Natural killer cell (primary cell): Measurements from ENCODE around the gene SIRPB1. TPM values are rescaled to one million over a fixed set of nuclear protein-coding genes. Genes with fewer than 3 reads are reported as not detected.
"Not testable (repeated sequence)": the region's sequence is repeated elsewhere in the genome, so short reads cannot be mapped to it uniquely, and the experiment has no call there.

Experiments used
- ATAC-seq, 3 donors: fragments of 150-1000 bp in 2 of 3; fragments of 200-7000 bp in 1 of 3; cut with Tn5 transposase; 1 replicate in 1 of 3; 2 replicates in 2 of 3; pipeline ENCODE4 v1.10.0; 2021; ENCODE audit warnings: mild to moderate bottlenecking in 2 of 3, moderate library complexity in 2 of 3
- DNase-seq, 2 donors: peaks; one replicate each; pipeline versions ENCODE4 v3.0.0 to v3.0.0-alpha.2; 2013 to 2021; ENCODE audit warnings: mixed read lengths in 1 of 2
- H3K27ac ChIP-seq: one replicate; pipeline ENCODE4 v1.5.1; 2013; ENCODE audit warnings: mild to moderate bottlenecking, low read length
- H3K27me3 ChIP-seq: one replicate; pipeline ENCODE4 v1.6.1; 2013; ENCODE audit warnings: low read length; ENCODE audit not compliant: control insufficient read depth, insufficient read depth
- H3K36me3 ChIP-seq: one replicate; pipeline ENCODE4 v1.6.1; 2013; ENCODE audit warnings: low read length; ENCODE audit not compliant: control insufficient read depth, insufficient read depth
- H3K4me1 ChIP-seq: one replicate; pipeline ENCODE4 v1.6.1; 2013; ENCODE audit warnings: low read length; ENCODE audit not compliant: control insufficient read depth, insufficient read depth
- H3K4me3 ChIP-seq: one replicate; pipeline ENCODE4 v1.5.1; 2013; ENCODE audit warnings: low read length
- H3K9me3 ChIP-seq: one replicate; pipeline ENCODE4 v1.6.1; 2013; ENCODE audit warnings: low read length; ENCODE audit not compliant: control insufficient read depth, insufficient read depth
- H3K27ac Mint-ChIP-seq, 2 donors: one replicate each; pipeline ENCODE4 v1.8.0; 2022; ENCODE audit warnings: mild to moderate bottlenecking in 2 of 2, mixed read lengths in 2 of 2, moderate library complexity in 1 of 2
- H3K27me3 Mint-ChIP-seq, 2 donors: one replicate each; pipeline ENCODE4 v1.8.0; 2022; ENCODE audit warnings: low read depth in 2 of 2, mixed read lengths in 2 of 2
- H3K36me3 Mint-ChIP-seq: one replicate; pipeline ENCODE4 v1.8.0; 2022; ENCODE audit warnings: mixed read lengths
- H3K4me1 Mint-ChIP-seq, 2 donors: one replicate each; pipeline ENCODE4 v1.8.0; 2022; ENCODE audit warnings: mixed read lengths in 2 of 2
- H3K4me3 Mint-ChIP-seq: one replicate; pipeline ENCODE4 v1.8.0; 2022; ENCODE audit warnings: mild to moderate bottlenecking, moderate library complexity, mixed read lengths
- H3K9me3 Mint-ChIP-seq, 2 donors: one replicate each; pipeline ENCODE4 v1.8.0; 2022; ENCODE audit warnings: mixed read lengths in 2 of 2
- WGBS: methylation state at CpG from one replicate; pipeline ENCODE4 v1.1.7; 2013; ENCODE audit warnings: missing lambda C conversion rate; ENCODE audit not compliant: insufficient coverage; 5-methylcytosine and 5-hydroxymethylcytosine counted together
- intact Hi-C: fragments of 100-400 bp; cut with micrococcal nuclease; formaldehyde crosslinking; loops from one replicate; pipeline ENCODE4 v1.14.2; 2022
- total RNA-seq, 4 donors: library from RNA; stranded (reverse); fragments of 120-200 nt in 1 of 4; gene quantifications; one replicate each; pipeline versions ENCODE4 v1.2.3 to v1.2.4, GENCODE V29; 2013 to 2022
- TF ChIP-seq, protein P1 (sequence below): fragments of 200-600 bp; IDR thresholded peaks from one replicate; pipeline ENCODE4 v1.8.0; 2022; ENCODE audit warnings: antibody characterized with exemption

The SIRPB1 gene
- total RNA-seq, 3 donors from 2014 or later (not counting 1 experiment from before 2014, with no cell fraction given), result 2.6 to 7.2 (median 5.3) TPM

DNA sequence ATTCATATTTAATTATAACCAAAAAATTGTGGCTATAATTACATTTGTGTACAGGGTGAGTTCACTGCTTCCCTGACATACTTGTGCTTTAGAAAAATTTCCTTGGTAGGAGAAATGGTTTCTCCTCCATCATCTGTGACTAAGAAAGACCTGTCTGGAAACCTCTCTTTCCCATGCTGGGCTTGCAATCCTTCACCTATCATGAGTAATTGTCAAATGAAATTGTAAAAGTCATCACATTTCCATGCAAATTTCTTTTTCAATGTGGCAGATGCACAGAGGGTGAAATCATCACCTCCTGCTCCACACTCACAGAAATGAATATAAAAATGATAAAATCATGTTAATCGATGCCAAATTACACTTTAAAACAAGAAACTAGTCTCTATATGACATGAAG, 1.5 kb upstream of the SIRPB1 start:
- DNase-seq (no peak), ATAC-seq (no peak)
- peaks cover 0 to 2% of the 10 kb centered on the region in 2 donors for H3K27me3 Mint-ChIP-seq
- no peak overlapping the region for H3K27ac Mint-ChIP-seq
- H3K9me3 Mint-ChIP-seq, result peaks cover 0 to 2% of the 10 kb centered on the region in 2 donors
- peaks cover 32 to 38% of the 10 kb centered on the region in 2 donors for H3K4me1 Mint-ChIP-seq
- no peak overlapping the region for H3K4me3 ChIP-seq
- TF ChIP-seq, protein P1, sequence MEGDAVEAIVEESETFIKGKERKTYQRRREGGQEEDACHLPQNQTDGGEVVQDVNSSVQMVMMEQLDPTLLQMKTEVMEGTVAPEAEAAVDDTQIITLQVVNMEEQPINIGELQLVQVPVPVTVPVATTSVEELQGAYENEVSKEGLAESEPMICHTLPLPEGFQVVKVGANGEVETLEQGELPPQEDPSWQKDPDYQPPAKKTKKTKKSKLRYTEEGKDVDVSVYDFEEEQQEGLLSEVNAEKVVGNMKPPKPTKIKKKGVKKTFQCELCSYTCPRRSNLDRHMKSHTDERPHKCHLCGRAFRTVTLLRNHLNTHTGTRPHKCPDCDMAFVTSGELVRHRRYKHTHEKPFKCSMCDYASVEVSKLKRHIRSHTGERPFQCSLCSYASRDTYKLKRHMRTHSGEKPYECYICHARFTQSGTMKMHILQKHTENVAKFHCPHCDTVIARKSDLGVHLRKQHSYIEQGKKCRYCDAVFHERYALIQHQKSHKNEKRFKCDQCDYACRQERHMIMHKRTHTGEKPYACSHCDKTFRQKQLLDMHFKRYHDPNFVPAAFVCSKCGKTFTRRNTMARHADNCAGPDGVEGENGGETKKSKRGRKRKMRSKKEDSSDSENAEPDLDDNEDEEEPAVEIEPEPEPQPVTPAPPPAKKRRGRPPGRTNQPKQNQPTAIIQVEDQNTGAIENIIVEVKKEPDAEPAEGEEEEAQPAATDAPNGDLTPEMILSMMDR, result no peak
- H3K4me1 ChIP-seq, result peaks cover 35% of the 10 kb centered on the region
- H3K27me3 ChIP-seq, result no peaks in the 10 kb centered on the region
- no peaks in the 10 kb centered on the region for H3K36me3 ChIP-seq
- H3K9me3 ChIP-seq, result no peaks in the 10 kb centered on the region
- no peaks in the 10 kb centered on the region for H3K36me3 Mint-ChIP-seq
- H3K4me3 Mint-ChIP-seq, result no peak overlapping the region
- no peak overlapping the region for H3K27ac ChIP-seq
- no CpG with 5 or more reads among the region's 1 CpG for WGBS
- intact Hi-C loops, result loop anchor here (10.0 kb wide), 1 partner anchor 57 kb away; no protein-coding TSS in a partner anchor

DNA sequence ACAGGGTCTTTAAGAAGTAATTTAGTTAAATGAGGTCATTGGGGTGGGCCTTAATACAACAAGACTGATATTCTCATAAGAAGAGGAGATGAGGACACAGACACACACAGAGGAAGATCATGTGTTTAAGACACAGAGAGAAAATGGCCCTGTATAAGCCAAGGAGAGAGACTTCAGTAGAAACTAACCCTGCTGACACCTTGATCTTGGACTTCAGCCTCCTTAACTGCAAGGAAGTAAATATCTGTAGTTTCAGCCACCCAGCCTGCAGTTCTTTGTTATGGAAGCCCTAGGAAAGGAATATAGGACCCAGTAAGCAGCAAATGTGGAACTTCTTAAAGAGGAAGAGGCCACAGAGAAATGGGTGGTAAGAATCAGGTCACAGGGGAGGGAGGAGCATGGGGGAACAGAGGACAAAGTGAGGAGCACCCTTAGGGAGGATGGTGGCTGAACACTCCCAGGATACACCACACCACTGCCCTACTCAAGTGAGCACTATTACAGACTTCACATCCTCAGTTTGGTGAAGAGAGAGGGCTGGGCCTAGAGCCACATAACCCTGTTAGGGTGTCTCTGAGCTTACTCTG, 762 bp downstream of the SIRPB1 start:
- H3K27ac Mint-ChIP-seq, result no peak overlapping the region
- intact Hi-C loops, result no loop called here
- H3K9me3 Mint-ChIP-seq, result peaks cover 0 to 2% of the 10 kb centered on the region in 2 donors
- H3K27me3 Mint-ChIP-seq, result peaks cover 0 to 2% of the 10 kb centered on the region in 2 donors
- peaks cover 32 to 38% of the 10 kb centered on the region in 2 donors for H3K4me1 Mint-ChIP-seq
- Histone ChIP-seq H3K4me1 (peaks cover 32% of the 10 kb centered on the region), H3K36me3 (no peaks in the 10 kb centered on the region), H3K9me3 (no peaks in the 10 kb centered on the region), H3K27ac (no peak overlapping the region), H3K27me3 (no peaks in the 10 kb centered on the region), H3K4me3 (no peak overlapping the region)
- DNase-seq (no peak), ATAC-seq (peak in 2 of 3 donors; percentile 29 to 32)
- no peaks in the 10 kb centered on the region for H3K36me3 Mint-ChIP-seq
- TF ChIP-seq, protein P1, result no peak
- H3K4me3 Mint-ChIP-seq, result no peak overlapping the region

DNA sequence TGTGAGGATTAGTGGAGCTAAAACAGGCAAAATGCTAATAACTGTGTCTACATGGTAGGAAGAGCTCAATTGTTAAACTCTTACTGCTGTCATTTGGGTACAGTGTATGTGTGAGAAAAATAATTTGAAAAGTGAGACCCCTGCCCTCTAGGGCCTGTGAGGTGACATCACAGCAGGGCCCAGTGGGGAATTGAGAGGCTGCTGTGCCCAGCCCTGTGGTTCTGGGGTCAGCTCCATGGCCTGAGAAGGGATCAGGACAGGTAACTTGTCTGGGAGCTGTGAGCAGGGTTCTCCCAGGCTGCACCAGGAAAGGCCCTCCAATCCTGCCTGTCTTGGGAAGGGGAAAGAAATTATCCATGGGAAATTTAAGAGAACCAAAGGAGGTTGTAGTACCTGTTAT, 1.3 kb downstream of the SIRPB1 start:
- Mint-ChIP-seq H3K27ac (no peak overlapping the region), H3K27me3 (peaks cover 3 to 4% of the 10 kb centered on the region in 2 donors), H3K4me3 (no peak overlapping the region), H3K36me3 (no peaks in the 10 kb centered on the region), H3K9me3 (peaks cover 0 to 2% of the 10 kb centered on the region in 2 donors), H3K4me1 (peaks cover 32 to 38% of the 10 kb centered on the region in 2 donors)
- H3K4me1 ChIP-seq, result peaks cover 30% of the 10 kb centered on the region
- intact Hi-C loops, result no loop called here
- H3K9me3 ChIP-seq, result no peaks in the 10 kb centered on the region
- no peak overlapping the region for H3K4me3 ChIP-seq
- ATAC-seq (no peak), DNase-seq (no peak)
- TF ChIP-seq, protein P1, result no peak
- H3K27me3 ChIP-seq, result no peaks in the 10 kb centered on the region
- no peak overlapping the region for H3K27ac ChIP-seq
- no peaks in the 10 kb centered on the region for H3K36me3 ChIP-seq

GRCh38 chr20:1616858-1617434, 2.9 kb downstream of the SIRPB1 start:
- Mint-ChIP-seq H3K36me3 (no peaks in the 10 kb centered on the region), H3K27ac (no peak overlapping the region), H3K27me3 (peaks cover 5 to 19% of the 10 kb centered on the region in 2 donors), H3K4me3 (no peak overlapping the region), H3K9me3 (no peaks in the 10 kb centered on the region), H3K4me1 (peaks cover 18 to 26% of the 10 kb centered on the region in 2 donors)
- Histone ChIP-seq H3K4me1 (peaks cover 21% of the 10 kb centered on the region), H3K27me3 (no peaks in the 10 kb centered on the region), H3K27ac (no peak overlapping the region), H3K9me3 (no peaks in the 10 kb centered on the region), H3K36me3 (no peaks in the 10 kb centered on the region), H3K4me3 (no peak overlapping the region)
- no peak for DNase-seq
- intact Hi-C loops, result no loop called here
- TF ChIP-seq, protein P1, result no peak
- no peak for ATAC-seq

DNA sequence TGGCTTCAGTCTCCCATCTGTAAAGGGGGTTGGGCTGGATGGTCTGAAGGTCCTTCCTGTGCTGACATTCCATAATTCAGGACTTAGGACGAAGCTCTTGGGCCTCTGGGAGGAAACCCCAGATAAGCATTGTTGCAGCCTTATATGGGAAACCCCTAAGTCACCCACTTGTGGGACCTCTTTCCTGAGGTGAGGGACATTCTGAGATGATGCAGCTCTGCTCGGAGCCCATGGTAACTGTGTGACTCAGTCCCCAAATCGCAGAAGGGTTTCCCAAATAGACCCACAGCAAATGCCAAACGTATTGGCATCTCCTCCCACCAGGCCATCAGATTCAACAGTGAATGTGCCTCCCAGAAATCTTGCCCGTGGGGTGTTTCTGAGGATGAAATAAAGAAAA, 9.4 kb downstream of the SIRPB1 start:
- H3K36me3 Mint-ChIP-seq, ATAC-seq, H3K9me3 ChIP-seq, H3K4me1 Mint-ChIP-seq, H3K36me3 ChIP-seq, DNase-seq, H3K27me3 ChIP-seq, H3K4me3 Mint-ChIP-seq, H3K4me3 ChIP-seq, H3K27ac ChIP-seq, intact Hi-C loops, H3K9me3 Mint-ChIP-seq, H3K4me1 ChIP-seq, H3K27ac Mint-ChIP-seq: not testable (repeated sequence)
- WGBS, result 84% methylated on average over 4 of the region's 5 CpGs
- H3K27me3 Mint-ChIP-seq, result peaks cover 3 to 19% of the 10 kb centered on the region in 2 donors
